GM10266 (cell line): Measurements from ENCODE around the gene IL17RE.

Source experiments
- DNase-seq: peaks from one replicate; pipeline ENCODE4 v3.0.0; 2012; ENCODE audit errors: extremely low spot score
- TF ChIP-seq, protein P1 (sequence below): IDR thresholded peaks from 2 replicates; pipeline ENCODE4 v1.5.1; 2012; ENCODE audit warnings: mild to moderate bottlenecking, low read depth; ENCODE audit not compliant: control insufficient read depth, insufficient read depth; ENCODE audit errors: missing control alignments

Gene IL17RE

DNA sequence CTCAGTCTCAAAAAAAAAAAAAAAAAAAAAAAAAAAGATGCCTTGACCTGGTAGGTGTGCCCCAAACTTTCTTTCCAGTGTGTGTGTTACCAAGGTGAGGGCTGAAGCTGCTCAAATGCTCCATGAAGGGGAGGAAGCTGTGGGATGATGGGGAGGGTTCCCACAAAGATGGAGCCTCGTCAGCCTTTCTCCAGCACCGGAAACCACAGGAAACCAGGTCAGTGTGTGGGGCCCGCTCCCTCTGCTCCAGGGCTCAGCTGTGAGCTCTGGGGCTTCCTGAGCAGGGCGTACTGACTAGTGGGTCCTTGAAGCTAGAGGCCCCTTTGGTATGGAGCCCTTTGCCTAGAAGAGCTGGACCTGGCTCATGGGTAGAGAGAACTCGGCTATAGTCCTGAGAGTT, 681 bp upstream of the IL17RE start:
- TF ChIP-seq, protein P1, sequence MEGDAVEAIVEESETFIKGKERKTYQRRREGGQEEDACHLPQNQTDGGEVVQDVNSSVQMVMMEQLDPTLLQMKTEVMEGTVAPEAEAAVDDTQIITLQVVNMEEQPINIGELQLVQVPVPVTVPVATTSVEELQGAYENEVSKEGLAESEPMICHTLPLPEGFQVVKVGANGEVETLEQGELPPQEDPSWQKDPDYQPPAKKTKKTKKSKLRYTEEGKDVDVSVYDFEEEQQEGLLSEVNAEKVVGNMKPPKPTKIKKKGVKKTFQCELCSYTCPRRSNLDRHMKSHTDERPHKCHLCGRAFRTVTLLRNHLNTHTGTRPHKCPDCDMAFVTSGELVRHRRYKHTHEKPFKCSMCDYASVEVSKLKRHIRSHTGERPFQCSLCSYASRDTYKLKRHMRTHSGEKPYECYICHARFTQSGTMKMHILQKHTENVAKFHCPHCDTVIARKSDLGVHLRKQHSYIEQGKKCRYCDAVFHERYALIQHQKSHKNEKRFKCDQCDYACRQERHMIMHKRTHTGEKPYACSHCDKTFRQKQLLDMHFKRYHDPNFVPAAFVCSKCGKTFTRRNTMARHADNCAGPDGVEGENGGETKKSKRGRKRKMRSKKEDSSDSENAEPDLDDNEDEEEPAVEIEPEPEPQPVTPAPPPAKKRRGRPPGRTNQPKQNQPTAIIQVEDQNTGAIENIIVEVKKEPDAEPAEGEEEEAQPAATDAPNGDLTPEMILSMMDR: no peak
- no peak for DNase-seq

DNA sequence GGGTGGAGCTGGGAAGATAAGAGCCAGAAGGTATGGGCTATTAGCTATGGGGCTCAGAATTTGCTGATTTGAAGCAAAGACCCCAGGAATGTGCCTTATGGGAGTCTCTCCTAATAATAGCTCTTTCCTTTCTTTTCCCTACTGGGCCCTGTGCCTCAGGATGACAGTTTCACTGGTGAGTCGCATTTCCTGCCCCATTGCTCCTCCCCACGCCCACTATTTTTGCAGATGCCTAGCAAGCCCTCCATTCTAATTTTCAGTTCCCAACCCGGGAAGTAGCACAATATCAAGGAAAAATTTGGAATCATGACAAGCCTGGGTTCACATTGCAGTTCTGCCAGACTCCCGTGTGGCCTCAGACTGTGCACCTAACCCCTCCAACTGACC, 583 bp downstream of the IL17RE start:
- TF ChIP-seq, protein P1: no peak
- no peak for DNase-seq

DNA sequence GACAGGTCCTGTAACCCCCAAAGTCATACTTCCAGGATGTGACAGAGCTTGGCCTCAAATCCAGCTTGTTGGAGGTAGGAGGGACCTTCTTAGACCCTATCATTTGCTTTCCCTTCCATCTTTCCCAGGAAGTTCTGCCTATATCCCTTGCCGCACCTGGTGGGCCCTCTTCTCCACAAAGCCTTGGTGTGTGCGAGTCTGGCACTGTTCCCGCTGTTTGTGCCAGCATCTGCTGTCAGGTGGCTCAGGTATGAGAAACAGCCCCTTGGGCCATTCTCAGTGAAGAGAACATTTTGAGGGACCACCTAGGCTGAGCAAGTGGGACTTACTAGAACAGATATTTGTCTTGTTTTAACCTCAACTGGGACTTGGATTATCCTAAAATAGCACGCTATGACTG, 1.3 kb downstream of the IL17RE start:
- TF ChIP-seq, protein P1: no peak
- DNase-seq: no peak

DNA sequence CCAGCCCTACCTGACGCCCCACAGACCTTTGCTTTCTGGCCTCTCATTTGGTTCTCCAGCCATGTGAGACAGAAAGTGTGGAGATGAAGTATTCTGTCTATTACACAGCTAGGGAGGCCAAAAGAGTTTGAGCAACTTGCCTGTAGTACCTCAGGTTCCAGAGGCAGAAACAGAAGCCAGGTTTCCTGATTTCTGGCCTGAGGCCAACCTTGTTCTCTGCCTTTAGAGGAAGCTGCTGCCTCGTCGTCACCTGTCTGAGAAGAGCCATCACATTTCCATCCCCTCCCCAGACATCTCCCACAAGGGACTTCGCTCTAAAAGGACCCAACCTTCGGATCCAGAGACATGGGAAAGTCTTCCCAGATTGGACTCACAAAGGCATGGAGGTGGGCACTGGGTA, 3.8 kb downstream of the IL17RE start:
- no peak for DNase-seq
- TF ChIP-seq, protein P1: no peak

DNA sequence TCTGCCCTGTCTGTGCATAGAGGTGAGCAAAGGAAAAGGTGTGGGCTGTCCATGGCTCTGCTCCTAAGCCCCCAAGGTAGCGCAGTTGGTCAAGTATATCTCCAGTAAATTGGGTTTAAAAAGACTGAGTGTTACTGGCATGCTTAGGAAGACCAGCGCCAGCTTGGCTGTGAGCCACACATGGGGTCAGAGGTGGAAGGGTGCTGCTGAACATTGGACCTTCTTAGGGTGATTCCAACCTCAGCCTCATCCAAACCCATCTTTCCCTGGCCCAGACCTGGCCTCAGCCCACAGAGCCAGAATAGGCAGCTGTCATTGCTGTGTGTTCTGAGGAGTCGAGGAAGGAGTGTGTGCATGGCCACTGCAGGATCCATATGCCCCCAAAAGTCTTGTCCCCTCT, 5.6 kb downstream of the IL17RE start:
- no peak for DNase-seq
- TF ChIP-seq, protein P1: no peak

DNA sequence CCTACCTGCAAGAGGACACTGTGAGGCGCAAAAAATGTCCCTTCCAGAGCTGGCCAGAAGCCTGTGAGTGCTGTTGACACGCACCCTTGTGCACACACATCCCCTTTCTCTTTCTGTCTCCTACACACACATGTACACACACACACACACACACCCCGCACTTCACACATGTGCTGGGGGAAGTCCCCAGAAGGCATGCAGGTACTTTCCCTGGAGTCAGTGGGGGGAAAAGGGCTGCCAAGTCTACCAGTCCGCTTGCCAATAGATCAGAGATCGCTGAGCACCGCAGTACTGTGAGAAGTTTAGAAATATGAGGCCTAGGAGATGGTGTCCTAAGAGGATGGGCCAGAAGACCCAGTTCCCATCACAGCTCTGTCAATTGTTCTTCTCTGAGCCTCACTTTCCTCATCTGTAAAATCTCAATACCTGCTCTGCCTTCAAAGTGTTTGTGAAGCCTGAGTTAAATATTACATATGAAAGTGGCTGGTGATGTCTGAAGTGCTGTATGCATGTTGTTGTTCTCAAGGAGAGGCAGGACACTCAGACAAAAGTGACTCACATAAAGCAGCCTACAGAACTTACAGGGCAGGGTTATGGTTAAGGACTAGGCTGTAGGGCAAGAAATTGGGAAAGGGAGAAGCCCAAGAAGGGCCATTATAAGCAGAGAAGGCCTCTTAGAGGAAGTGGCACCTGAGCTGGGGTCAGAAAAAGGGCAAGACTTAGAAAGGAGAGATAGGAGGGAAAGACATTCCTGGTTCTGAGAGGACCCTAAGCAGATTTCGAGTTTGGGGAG, 6.8 kb downstream of the IL17RE start:
- DNase-seq: no peak
- TF ChIP-seq, protein P1: no peak

DNA sequence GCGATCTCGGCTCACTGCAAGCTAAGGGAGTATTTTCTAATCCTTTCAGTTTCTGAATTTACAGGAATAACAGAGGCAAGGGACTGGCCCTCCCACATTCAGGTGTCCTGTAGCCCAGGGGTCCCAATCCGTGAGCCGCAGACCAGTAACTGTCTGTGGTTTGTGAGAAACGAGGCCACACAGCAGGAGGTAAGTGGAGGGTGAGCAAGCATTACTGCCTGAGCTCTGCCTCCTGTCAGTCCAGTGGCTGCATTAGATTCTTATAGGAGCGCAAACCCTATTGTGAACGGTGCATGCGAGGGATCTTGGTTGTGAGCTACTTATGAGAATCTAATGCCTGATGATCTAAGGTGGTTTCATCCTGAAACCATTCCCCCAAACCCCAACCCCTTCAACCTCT, 9.2 kb downstream of the IL17RE start:
- TF ChIP-seq, protein P1: no peak
- no peak for DNase-seq
